GM12872 (cell line): ENCODE measurements around the gene NDUFS2.

Experiments
- TF ChIP-seq, protein P1 (sequence below): IDR thresholded peaks from 3 replicates; pipeline ENCODE4 v1.5.1; 2011; ENCODE audit warnings: low read depth, mild to moderate bottlenecking, low read length, moderate library complexity; ENCODE audit not compliant: insufficient read depth

NDUFS2 gene

DNA sequence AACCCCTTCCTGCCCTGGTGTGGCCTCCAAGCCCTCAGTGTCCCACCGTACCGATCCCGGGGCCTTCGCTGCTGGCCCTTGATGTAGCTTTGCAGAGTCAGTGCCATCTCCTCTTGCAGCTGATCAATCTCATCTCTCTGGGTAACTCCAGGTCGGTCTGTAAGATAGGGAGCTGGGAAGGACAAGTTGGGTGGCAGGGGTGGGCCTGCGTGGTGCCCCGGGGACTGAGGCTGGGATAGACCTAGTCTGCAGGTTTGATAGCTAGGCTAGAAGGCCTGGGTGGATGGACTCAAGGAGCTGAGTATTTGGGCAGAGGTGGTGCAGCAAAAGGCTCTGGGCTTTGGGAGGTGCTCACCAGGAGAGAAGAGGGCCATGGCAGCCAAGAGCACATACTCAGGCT, 28.6 kb downstream of the NDUFS2 start:
- TF ChIP-seq, protein P1, sequence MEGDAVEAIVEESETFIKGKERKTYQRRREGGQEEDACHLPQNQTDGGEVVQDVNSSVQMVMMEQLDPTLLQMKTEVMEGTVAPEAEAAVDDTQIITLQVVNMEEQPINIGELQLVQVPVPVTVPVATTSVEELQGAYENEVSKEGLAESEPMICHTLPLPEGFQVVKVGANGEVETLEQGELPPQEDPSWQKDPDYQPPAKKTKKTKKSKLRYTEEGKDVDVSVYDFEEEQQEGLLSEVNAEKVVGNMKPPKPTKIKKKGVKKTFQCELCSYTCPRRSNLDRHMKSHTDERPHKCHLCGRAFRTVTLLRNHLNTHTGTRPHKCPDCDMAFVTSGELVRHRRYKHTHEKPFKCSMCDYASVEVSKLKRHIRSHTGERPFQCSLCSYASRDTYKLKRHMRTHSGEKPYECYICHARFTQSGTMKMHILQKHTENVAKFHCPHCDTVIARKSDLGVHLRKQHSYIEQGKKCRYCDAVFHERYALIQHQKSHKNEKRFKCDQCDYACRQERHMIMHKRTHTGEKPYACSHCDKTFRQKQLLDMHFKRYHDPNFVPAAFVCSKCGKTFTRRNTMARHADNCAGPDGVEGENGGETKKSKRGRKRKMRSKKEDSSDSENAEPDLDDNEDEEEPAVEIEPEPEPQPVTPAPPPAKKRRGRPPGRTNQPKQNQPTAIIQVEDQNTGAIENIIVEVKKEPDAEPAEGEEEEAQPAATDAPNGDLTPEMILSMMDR, result no peak

DNA sequence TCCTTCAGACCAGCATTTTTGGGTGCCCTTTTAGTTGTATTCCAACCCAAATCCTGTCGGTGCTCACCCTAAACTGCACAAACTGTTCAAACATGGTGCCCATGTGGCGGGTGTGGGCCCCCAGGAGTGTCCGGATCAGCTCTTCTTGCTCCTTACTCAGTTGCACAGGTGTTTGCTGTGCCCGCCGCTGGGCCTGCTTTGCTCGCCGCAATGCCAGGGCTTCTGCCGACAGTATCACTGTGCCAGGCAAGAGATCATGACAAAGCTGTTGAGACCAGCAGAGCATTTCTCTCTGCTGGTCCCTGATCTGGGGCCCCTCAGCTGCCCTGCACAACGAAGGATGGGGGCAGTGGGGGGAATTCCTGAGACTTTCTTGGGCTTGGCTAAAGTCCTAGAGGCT, 30.9 kb downstream of the NDUFS2 start:
- TF ChIP-seq, protein P1, result no peak

DNA sequence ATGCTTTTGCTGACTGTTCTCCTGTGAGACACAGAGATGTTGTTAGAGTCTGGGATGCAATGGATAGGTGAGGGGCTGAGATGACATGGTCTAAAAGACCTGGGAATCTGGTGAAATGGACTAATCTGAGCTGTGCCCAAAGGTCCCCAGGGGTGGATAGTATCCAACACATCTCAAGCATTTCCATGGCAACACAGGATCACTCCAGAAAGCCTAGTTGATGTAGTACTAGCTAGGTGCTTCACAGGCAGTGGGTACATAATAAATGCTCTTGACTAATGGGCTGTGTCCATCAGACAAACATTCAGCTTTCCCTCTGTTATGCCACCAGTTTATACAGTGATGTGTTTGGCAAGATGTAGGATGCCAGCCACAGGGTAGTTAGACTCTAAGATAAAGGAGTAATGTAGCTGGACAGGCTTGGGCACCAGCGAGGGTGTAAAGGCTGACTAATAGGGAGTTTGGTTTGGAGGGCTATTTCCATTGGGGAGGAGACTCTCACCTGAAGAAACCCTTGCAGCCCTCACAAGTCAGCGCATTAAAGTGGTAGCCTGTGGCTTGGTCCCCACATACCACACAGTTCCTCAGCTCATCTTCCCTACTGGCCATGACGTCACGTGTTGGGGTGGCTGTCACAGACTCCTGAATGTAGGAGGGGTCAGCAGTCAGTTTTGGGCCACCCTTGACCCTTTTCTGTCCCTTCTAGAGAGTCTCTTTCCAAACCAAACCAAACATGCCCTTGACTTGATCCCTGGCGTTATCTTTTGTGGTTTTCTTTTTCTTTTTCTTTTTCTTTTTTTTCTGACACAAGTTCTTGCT, 34.0 kb downstream of the NDUFS2 start:
- TF ChIP-seq, protein P1, result no peak

DNA sequence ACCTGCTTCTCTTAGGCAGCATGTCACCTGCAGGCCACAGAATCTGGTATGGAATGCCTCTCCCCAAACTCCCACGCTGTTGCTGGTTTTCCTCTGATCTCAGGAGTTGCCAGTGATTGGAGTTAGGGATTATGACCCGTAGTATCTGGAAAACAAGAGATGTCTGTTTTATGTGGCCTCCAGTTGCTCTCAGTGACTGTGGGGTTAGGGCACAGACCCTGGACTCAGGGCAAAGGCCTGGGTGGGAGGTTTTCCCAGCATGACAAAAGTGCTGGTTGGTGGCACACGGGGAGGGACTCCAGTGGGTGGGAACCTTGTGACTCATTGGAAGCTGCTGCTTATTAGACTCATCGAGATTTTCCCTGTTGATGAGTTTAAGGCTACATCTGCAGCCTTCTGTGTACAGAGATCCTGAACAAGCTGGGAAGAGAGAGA, 35.9 kb downstream of the NDUFS2 start, which contains the start of gene NR1I3:
Gene NR1I3, minus strand, starts transcription at position 165 of the 435 bp plus-strand sequence. CDS start 1,638 bp downstream, outside the sequence.
- TF ChIP-seq, protein P1, result no peak

DNA sequence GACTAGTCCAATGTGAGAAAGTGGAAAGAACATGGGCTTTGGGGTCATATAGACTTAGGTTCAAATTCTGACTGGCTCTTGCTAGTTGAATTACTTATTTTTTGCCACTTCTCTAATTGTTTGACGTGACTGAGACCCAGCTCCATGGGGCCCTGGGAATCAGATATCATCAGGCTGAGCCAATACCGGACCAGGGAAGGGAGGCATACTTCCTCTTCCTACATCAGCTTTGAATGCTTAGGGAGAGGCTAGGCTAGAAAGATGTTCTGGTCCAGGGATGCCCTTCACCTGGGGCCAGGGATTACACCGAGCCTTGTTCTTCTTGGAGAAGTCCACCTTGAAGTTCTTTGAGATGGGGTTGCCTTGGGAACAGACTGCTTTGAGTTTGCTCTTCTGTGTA, 39.5 kb downstream of the NDUFS2 start:
- TF ChIP-seq, protein P1, result no peak

DNA sequence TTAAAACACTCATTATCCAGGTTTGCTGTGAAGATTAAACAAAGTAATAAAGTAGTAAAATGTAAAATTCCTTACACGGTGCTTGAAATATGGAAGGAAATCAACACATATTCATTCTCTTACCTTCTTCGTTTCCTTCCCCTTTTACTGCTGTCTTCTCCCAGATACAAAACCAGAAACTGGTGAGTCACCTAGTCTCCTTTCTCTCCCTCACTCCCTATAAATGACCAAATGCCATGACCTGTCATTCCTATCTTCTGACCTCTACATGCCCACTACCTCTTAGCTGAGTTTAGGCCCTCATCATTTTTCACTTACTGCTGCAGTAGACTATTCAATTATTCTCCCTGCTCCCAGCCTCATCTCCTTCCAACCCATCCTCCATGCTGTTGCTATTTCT, 40.1 kb downstream of the NDUFS2 start:
- TF ChIP-seq, protein P1, result no peak

DNA sequence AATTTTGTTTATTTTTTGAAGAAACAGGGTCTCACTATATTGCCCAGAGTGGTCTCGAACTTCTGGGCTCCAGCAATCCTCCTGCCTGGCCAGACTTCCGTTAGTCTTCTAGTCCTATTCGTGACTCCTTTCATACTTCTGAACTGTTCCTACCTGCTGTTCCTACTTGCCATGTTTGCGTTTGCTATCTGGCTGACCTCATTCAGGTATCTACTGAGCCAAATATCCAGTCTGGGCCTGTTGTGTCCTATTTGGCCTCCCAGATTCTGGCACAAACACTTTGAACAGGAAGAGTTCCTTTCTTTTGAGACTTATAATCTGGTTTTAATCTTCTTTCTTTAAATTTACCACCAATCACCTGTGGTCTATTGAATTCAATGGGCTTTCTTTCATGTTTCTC, 42.7 kb downstream of the NDUFS2 start:
- TF ChIP-seq, protein P1, result no peak
